HG03025 (cell line): ENCODE measurements around the gene TMEM203.

Source experiments
- ATAC-seq: cut with Tn5 transposase; IDR thresholded peaks from one replicate; pipeline ENCODE4 v1.9.1; 2021; ENCODE audit warnings: mild to moderate bottlenecking, moderate library complexity; ENCODE audit not compliant: unreplicated experiment, low FRiP score

The TMEM203 gene

GRCh38 chr9:137182836-137183235 lies 22.6 kb downstream of the TMEM203 start:
- ATAC-seq, result no peak

DNA sequence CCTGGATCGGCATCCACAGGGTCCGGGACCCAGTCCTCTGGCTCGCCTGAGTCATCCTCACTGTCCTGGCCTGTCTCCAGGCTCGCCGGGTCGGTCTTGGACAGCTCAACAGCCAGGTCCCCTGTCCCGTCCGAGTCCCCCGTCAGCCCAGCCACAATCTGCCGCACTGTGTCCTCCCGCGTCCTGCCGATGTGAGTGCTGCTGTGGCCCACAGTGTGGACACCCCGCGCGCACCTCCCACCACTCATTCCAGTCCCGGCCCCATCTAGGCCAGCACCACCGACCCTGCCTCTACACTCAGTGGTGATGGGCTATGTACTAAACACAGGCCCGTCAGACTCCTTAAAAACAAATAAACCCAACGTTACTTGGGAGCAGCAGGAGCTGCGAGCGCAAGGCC lies 23.8 kb downstream of the TMEM203 start:
- no peak for ATAC-seq

DNA sequence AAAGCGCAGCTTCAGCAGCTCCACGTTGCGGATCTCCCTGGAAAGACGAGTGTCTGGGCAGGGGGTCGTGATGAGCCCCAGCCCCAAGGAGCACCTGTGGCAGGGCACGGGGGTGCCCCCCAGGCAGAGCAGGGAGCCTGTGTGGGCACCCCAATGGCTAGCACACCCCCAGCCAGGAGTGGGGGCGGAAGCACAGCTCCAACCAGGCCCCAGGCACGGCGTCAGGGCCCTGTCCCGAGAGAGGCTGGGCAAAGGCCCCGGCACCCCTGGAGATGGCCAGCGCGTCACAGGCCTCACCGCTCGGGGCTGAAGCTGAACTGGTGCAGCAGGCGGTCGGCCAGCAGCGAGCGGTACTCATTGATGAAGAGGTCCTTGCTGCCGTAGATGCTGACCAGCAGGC lies 25.0 kb downstream of the TMEM203 start:
- ATAC-seq, result no peak

DNA sequence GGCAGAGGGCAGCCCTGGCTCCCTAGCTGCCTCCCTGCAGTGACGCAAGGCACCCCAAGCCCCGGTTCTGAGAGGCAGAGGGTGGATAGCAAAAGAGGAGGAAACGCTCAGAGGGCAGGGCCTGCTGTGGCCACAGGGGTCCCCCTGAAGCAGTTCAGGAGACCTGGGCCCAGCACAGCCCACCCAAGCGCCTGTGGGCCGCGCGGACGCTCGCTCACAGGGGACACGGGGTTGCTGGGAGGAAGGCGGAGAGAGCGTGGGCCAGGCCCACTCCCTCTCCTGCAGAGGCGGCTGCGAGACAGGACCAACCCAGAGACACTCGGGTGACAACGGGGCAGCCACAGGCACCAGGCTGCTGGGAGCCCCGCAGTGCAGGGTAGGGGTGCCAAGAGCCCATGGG lies 25.7 kb downstream of the TMEM203 start:
- no peak for ATAC-seq

- ATAC-seq, result no peak
Observed at GRCh38 chr9:137178939-137179630, 26.4 kb downstream of the TMEM203 start.

- ATAC-seq, result no peak
Observed at GRCh38 chr9:137178201-137178938, 27.1 kb downstream of the TMEM203 start.

GRCh38 chr9:137176302-137177182 lies 28.9 kb downstream of the TMEM203 start:
- ATAC-seq, result no peak

DNA sequence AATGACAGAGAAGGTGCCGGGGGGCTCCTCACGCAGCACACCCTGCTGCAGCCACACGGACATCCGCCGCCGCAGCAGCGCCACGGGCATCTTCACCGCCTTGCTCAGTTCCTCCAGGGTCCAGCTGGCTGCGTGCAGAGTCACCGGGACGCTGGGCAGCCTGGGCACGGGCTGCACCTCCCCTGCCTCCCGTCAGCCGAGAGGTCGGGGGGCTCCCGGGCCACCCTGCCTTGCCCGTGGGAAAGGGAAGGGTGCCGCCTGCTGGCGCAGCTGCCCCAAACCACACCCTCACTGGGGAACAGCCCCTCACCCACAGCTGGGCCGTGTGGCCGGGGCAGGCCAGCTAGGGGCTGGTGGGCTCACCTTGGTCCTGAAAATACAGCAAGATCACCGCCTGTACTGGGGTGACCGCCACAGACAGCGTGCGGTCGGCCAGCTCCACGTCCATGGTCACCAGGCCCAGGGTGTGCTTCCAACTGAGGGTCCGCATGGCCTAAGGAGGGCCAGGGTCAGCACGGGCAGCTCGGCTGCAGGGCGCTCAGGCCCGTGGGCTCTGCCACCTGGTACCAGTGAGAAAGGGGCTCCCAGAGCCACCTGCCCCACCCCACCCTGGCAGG lies 30.0 kb downstream of the TMEM203 start:
- ATAC-seq, result no peak

- no peak for ATAC-seq
Observed at GRCh38 chr9:137174722-137175293, 30.6 kb downstream of the TMEM203 start.

DNA sequence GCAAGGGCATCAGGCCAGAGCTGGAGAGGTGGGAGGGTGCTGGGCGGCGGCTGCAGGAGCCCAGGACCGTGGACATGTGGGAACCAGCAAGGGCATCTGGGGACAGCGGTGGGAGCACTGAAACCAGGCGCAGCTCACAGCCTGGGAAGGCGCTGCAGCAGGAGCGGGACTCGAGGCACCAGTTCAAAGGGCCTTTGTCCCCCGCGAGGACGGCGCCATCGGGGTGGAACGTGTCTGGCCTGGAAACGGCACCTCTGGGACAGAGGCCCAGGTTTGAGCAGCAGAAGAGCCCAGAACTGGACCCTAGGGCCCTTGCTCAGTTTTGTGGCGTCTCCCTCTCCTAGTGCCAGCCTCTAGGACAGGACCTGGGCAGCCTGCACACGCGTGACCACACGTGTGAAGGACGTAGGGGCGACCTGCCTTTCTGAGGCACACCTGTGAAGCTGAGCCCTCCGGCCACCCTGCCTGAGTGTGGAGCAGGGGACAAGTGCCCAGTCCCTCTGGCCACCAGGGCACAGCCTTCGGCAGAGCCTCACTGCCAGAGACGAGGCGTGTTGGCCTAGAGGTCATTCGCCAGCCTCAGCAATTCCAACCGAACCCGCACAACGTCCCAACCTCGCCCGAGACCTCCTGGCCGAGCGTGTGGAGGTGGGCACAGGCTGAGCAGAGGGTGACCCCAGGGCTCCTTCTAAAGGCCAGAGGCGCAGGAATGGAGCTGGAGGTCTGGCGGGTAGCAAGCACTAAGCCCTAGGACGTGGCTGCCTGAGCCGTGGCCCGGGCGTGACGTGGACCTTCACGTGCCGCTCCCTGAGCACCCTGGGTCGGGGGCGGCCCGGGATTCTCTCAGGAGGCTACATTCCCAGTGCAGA lies 31.4 kb downstream of the TMEM203 start:
- ATAC-seq, result no peak

- no peak for ATAC-seq
Observed at GRCh38 chr9:137172901-137173795, 32.3 kb downstream of the TMEM203 start.

GRCh38 chr9:137171149-137171900 lies 34.1 kb downstream of the TMEM203 start:
- ATAC-seq, result no peak

GRCh38 chr9:137170486-137171148 lies 34.8 kb downstream of the TMEM203 start:
- ATAC-seq, result no peak

- ATAC-seq, result no peak
Observed at GRCh38 chr9:137169896-137170358, 35.5 kb downstream of the TMEM203 start, which contains the start of gene LRRC26. TSS of gene LRRC26 (minus strand) at chr9:137170051. CDS start at chr9:137169943, 108 bp downstream.

GRCh38 chr9:137168904-137169856 lies 36.3 kb downstream of the TMEM203 start:
- ATAC-seq, result no peak

- no peak for ATAC-seq
Observed at GRCh38 chr9:137168573-137168903, 36.9 kb downstream of the TMEM203 start.
